GM18868 (cell line): ENCODE measurements around the gene SEMA4D.

ENCODE experiments used
- ATAC-seq: cut with Tn5 transposase; IDR thresholded peaks from one replicate; pipeline ENCODE4 v1.9.1; 2021; ENCODE audit warnings: mild to moderate bottlenecking, moderate library complexity; ENCODE audit not compliant: unreplicated experiment

The SEMA4D gene

GRCh38 chr9:89529243-89530035 is 31.5 kb upstream of the SEMA4D start:
- ATAC-seq: no peak

- ATAC-seq: no peak
Observed at GRCh38 chr9:89528540-89528939, 30.6 kb upstream of the SEMA4D start.

- ATAC-seq: no peak
Observed at GRCh38 chr9:89528131-89528530, 30.2 kb upstream of the SEMA4D start.

GRCh38 chr9:89527084-89527483 is 29.2 kb upstream of the SEMA4D start:
- no peak for ATAC-seq

DNA sequence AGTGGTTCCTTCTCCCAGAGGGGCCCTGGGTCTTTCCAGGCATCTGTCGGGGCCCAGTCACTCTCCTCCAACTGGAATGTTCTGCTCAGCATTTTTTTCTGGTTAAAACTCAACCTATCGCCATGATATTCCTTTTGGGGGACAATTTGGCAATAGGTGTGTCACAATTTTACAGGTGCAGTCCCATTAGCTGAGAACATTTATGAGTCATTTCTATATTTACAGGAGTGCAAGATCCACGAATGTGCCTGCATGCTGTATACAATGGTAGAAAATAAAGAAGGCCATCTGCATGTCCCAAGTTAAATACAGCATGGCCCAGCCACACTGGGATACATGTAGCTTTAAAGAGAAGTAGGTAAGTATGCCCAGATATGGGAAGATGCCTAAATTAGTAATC is 28.8 kb upstream of the SEMA4D start:
- ATAC-seq: no peak

DNA sequence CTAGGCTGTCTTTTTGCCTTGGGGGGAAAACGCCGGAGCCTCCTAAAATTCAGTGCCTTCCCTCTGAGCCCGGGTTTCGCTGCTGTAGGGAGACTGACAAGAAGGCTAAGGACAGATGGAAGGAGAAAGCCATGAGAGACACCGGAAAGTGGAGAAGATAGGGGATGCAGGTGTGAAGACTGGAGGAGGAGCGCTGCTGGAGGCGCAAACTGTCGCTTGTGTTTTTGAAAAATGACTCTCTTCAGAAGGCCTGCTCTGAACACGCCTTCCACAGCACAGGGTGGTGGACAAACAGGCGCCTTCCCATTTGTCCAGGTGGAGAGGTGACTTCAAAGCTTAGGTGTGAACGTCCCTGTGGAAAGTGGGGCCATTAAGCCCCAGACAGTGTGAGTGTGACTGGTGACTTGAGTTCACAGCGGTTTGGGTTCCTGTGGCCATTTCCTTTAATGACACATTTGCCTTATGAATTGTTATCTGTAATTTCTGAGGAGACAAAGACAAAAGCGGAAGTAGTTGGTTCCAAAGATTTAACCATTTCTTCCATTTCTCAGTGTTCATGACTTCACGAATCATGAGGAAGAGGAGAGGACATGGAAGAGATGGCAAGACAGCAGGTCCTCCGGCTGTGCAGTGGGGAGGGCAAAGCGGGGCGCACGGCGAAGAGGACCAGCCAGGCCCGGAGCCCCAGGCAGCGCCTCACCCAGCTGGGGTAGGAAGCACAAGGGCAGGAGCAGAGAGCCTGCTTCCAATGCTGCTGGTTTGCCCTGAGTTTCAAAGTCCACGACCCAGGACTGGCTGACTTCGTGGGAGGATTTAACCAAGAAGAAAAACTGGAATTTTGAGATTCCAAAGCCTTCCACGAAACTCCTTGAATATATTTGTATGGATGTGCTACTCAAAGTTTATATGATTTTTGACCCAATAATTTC is 27.8 kb upstream of the SEMA4D start:
- ATAC-seq: no peak

DNA sequence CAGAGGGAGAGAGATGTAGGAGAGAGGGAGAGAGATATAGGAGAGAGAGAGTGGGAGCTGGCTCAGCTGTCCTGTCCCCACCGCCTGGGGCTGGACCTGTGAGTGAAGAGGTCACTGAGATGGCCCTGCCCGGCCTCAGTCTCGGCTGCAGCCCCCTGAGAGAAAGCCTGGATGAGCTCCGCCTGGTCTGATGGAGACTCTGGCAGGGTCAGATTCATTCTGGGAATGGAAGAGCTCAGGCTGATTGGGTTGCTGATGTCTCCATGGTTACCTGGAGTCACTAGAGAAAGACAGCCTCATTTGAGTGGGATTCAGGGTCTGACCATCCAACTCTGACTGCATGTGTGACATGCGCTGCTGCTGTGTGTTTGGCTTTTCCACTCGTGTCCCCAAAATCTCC is 27.1 kb upstream of the SEMA4D start:
- no peak for ATAC-seq

- no peak for ATAC-seq
Observed at GRCh38 chr9:89523948-89524347, 26.0 kb upstream of the SEMA4D start.

GRCh38 chr9:89522959-89523285 is 25.0 kb upstream of the SEMA4D start:
- no peak for ATAC-seq

DNA sequence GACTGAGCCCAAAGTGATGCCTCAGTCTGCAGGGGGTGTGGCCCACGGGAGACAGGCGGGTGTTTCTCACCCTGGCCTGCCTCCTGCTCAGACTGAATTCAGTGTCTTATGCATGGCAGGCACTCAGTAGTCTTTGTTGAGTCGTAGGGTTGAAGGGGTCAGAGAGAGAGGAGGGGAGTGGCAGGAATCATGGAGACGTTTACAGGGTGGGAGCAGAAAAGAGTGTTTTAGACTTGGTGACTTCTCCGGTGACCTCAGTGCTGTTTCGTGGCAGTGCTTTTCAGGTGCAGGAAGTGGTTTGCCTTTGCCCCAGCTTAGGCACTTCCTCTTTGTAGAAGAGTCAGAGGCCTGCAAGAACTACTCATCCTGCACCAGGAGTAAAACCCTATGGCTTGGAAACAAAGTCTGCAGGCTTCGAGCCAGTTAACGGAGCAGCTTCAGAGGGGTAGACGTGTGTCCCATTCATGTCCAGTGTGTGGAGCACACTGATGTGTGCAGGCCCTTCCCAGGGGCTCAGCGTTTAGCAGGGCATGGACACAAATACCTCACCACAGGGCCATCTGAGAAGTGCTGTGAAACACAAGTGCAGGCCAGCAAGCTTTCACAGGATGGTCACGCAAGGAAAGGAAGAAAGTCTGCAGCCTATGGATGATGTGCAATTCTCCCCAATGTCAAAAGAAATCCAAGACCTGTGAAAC is 24.5 kb upstream of the SEMA4D start:
- ATAC-seq: peak; percentile 88

- no peak for ATAC-seq
Observed at GRCh38 chr9:89519366-89519805, 21.5 kb upstream of the SEMA4D start.

GRCh38 chr9:89518466-89519365 is 20.8 kb upstream of the SEMA4D start:
- peak; percentile 34 for ATAC-seq

GRCh38 chr9:89515416-89515815 is 17.5 kb upstream of the SEMA4D start:
- ATAC-seq: no peak

- ATAC-seq: no peak
Observed at GRCh38 chr9:89514956-89515355, 17.0 kb upstream of the SEMA4D start.

DNA sequence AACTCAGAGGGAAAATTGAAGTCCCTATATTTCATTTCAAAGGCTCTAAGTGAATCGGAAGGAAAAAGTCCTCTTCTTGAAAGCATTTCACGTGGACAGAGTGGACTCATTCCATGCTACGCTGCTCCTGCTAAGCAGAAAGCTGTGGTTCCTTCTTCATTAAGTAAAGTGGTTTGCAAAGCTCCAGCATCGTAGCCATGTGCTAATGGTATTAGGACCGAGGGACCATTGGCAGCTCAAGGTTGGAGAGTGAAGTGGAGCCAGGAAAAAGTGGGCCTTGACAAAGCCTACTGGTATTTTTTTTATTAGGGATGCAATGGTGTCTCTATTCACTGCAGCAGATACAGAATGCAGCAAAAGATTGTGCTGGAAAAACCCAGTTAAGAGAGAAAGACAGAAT is 16.4 kb upstream of the SEMA4D start:
- no peak for ATAC-seq

- no peak for ATAC-seq
Observed at GRCh38 chr9:89513837-89514236, 15.9 kb upstream of the SEMA4D start.

DNA sequence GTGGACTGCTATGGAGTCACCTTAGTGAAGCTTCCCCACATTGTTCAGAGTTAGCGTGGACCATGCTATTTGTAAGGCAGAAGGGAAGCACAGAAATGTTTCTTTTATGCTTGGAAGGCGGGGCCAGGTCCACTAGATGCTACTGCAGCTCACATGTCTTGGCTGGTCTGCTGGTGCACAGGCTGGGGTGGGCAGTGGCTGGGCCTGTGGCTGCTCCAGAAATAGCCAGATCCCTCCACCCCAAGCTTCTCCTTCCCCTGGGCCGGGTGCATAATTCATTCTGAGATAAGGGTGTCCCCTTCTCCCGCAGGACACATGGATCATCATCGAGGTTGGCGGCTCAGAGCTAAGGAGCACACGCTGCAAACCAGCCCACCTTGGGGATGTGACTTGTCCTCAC is 14.5 kb upstream of the SEMA4D start:
- no peak for ATAC-seq

DNA sequence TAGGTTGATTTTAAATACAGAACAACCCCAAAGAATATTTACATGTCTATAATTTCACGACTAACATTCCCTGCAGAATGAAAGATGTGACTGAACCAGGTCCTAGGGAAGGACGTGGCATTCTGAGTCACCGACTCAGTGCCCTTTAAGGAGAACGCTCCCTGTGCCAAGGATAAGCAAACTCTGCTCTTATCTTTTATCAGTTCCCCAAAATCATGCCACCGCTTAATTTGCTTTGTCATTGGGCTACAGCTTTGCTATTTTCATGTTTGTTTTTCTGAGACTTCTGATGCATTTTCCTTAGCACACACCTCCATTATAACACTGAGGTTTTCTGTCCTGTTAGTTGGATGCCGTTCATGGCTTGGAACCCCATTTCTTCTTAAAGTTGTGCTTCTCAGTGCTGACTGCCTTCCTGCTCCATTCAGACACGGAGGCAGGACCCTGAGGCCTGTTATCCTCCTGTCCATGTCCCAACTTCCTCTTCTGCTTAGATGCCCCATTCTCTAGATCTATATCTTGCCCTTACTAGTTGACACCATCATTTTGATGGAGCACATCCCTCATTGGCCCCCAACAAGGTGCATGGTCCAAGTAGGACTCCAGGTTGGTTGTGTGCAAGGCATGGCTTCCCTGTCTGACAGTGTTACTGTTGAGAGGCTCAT is 11.2 kb upstream of the SEMA4D start:
- ATAC-seq: no peak

DNA sequence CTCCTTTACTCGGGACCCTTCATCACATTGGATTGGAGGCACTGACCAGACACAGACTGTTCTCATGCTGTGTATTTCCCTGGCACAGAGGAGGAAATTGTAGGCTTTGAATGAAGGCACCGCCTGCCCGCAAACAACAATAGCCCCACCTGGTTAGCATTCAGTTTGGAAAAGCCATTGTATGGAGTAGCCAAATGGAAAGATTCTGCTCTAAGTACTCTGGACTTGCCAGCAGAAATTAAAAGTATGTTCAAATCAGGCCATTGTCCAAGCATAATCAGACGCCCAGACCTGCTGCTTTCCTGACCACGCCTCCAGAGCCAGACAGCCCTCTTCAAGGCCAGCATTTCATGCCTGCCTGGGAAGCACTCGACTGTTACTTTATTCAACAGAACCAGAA is 8.0 kb upstream of the SEMA4D start:
- no peak for ATAC-seq

DNA sequence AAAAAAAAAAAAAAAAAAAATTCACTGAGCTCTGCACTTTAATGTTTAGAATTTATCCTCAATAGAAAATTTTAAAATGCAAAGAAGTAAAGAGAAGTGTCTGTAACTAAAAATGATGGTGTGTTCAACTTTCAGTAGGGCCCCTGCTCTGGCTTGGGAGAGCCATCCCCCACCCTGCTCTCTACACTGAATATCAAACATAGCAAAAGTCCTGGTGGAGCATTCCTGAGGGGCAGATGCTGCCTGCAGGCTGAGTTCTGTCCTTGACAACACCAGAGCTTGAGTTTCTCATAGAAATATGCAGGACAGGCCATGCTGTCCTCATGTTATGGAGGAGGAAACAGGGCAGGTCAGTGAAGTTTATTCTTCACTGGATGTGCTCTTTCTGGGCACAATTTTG is 7.1 kb upstream of the SEMA4D start:
- no peak for ATAC-seq
